GM12874 (cell line): ENCODE data around the gene ADGRF1.

ENCODE experiments used
- TF ChIP-seq, protein P1 (sequence below): IDR thresholded peaks from 2 replicates; pipeline ENCODE4 v1.5.1; 2011; ENCODE audit warnings: low read depth, mild to moderate bottlenecking, control low read depth, low read length, moderate library complexity; ENCODE audit not compliant: insufficient read depth

The ADGRF1 gene

DNA sequence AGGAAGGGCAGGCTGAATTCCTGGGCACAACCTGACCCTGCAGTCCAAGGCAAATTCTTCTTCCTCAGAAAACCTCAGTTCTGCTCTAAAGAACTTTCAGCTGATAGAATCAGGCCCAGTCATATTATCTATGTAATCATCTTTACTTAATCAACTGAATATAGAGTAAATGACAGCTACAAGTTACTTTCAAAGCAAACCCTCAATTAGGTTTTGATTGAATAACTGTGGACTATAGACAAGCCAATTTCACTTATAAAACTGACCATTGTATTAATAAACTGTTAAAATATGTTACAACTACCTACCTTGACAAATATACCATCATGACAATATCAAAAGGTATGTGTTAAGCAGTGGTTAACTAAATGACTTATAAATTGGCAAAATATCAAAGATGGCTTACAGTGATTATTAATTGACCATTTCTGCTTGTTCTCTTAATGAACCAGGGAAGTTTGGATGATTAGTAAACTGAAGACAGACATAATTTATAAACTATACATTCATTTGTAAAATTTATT, 74.2 kb downstream of the ADGRF1 start:
- TF ChIP-seq, protein P1, sequence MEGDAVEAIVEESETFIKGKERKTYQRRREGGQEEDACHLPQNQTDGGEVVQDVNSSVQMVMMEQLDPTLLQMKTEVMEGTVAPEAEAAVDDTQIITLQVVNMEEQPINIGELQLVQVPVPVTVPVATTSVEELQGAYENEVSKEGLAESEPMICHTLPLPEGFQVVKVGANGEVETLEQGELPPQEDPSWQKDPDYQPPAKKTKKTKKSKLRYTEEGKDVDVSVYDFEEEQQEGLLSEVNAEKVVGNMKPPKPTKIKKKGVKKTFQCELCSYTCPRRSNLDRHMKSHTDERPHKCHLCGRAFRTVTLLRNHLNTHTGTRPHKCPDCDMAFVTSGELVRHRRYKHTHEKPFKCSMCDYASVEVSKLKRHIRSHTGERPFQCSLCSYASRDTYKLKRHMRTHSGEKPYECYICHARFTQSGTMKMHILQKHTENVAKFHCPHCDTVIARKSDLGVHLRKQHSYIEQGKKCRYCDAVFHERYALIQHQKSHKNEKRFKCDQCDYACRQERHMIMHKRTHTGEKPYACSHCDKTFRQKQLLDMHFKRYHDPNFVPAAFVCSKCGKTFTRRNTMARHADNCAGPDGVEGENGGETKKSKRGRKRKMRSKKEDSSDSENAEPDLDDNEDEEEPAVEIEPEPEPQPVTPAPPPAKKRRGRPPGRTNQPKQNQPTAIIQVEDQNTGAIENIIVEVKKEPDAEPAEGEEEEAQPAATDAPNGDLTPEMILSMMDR: no peak

DNA sequence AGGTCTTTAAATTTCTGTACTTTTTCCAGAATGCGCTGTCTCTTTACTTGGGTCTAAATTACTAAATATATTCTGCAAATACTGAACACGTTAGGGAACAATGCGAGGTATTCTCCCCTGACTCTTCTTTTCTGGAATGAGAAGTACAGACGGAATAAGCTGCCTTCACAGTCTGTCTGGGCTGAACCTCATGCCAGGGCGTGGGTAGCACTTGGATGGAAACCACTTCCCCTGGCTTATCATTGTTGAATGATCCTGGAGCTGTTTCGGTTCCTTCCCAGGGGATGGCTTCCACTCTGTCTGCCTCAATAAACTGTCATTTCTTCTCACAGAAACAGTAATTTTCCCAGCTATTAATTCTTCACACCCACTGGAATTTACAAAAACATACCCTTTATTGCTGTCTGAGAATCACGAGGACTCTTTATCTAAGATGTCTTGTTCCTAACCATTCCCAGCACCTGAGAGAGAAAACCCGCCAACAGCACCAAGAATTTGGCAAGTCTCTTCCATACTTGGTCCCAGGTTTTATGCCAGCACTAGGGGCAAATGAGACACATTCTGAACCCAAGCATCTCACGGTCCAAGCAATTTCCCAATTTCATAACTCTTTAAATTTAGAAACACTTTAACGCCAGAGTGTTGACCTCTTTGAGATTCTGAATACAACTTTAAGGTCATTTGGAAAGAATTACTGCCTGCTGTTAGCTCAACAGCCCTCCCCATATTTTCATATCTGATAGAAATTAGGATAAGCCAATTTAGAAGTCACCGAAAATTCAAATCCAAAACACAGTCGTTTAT, 77.2 kb downstream of the ADGRF1 start:
- TF ChIP-seq, protein P1: no peak

DNA sequence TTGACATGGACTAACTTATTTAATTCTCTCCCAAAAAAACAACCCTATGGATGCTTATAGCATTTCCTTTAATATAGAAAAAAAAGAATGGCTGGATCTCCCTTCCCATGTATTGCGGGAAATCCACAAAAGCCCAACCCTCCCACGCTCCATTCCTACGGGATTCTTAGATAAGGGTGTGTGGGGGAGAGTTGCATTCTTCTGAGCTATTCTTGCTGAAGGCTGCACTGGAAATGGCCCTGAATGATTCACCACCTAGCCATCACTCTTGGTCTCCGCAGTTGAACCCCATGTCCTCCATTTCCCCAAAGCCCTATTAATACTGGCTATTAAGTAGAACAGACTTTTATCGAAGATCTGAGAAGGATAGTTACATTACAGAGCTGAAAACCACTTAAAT, 78.5 kb downstream of the ADGRF1 start:
- TF ChIP-seq, protein P1: no peak

DNA sequence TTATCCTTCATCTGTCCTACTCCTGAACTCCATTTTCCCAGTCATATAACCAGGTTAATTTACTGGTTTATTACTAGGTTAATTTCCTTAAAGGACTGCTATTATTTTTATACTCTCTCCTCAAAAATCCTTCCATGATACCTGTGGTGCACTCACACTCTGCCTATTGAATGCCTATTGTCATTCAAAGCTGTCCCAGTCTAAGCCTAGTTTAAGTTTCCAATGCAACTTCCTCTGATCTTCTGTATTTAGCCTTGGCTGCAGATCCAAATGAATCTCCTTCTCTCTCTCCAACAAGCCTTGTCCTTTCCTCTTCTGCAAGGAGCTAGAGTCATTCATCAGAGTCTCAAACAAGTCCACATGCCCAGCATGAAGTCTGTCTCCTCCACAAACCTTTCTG, 79.1 kb downstream of the ADGRF1 start:
- TF ChIP-seq, protein P1: no peak

DNA sequence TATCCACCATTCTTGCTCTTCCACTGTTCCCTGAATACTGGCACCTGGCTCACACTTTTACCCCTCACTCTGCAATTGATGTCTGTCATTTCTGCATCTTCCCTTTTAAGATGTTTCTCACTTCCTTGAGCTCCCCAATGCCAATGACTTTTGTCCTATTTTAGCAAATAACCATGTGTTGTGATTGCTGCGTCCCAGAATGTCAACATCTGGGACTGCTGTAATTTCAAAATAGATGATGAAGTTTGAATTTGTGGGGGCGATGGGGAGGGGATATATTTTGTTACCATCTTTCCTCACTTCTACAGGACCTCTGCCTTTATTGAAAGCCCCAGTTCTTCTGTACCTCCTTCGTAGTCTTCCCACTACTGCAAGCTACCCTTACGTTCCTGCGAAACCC, 80.4 kb downstream of the ADGRF1 start:
- TF ChIP-seq, protein P1: no peak

DNA sequence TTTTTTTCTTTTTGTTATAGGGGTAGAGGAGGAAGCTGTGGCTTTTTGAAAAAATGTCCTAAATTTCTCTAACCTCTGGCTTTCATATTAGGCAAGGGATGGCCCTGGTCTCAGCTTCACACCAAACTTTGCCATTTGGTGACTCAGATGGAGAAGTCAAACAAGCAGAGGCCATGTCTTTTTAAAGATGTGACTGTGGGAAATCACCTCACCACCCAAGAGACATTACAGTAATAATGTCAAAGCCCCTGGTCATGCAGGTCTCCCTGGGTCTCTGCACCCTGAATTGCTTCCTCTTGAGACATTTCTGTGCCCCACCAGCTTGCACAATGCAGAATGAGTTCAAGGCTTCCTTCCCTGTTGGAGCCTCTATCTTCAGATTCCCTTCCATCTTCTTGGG, 80.9 kb downstream of the ADGRF1 start:
- TF ChIP-seq, protein P1: no peak

DNA sequence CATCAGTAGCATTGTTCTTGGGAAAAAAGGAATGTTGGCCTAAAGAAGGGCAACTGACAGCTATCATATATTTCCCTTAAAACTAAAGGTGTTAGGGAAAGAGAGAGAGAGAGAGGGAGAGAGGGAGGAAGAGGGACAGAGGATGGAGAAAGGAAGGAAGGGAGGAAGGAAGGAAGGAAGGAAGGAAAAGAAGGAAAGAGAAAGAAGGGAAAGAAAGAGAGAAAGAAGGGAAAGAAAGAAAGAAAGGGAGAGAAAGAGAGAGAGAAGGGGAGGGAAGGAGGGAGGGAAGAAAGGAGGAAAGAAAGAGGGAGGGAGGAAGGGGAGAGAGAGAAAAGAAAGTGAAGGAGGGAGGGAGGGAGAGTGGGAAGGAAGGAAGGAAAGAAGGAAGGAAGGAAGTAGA, 82.7 kb downstream of the ADGRF1 start:
- TF ChIP-seq, protein P1: no peak
